GM13976 (cell line): ENCODE data around the gene KCNAB1.

Experiments used
- DNase-seq: peaks from one replicate; pipeline ENCODE4 v3.0.0; 2012; ENCODE audit warnings: low spot score
- CTCF ChIP-seq: IDR thresholded peaks from 2 replicates; pipeline ENCODE4 v1.5.1; 2012; ENCODE audit warnings: borderline replicate concordance, mild to moderate bottlenecking; ENCODE audit not compliant: insufficient read depth; ENCODE audit errors: extremely low read depth, missing control alignments, control extremely low read depth
- in situ Hi-C: fragments of 300-500 bp; cut with MboI; formaldehyde crosslinking; loops from one replicate; pipeline ENCODE4 v1.12.0; 2022; ENCODE audit warnings: low sequenced_read_pairs, mixed read lengths, inconsistent platforms; ENCODE audit not compliant: unreplicated experiment

Gene KCNAB1

GRCh38 chr3:156478891-156479290 is 358.5 kb downstream of the KCNAB1 start:
- no peak for TF ChIP-seq CTCF
- no peak for DNase-seq
- in situ Hi-C loops = no loop called here

- TF ChIP-seq CTCF = no peak
- in situ Hi-C loops = no loop called here
- no peak for DNase-seq
These were observed 359.2 kb downstream of the KCNAB1 start for GRCh38 chr3:156479604-156480003.

GRCh38 chr3:156480949-156481348 is 360.6 kb downstream of the KCNAB1 start:
- in situ Hi-C loops = no loop called here
- no peak for TF ChIP-seq CTCF

GRCh38 chr3:156483002-156483401 is 362.6 kb downstream of the KCNAB1 start:
- TF ChIP-seq CTCF = no peak
- DNase-seq = no peak
- in situ Hi-C loops = no loop called here

More at GRCh38 chr3:156480949-156481348, 360.6 kb downstream of the KCNAB1 start:
- DNase-seq = no peak

GRCh38 chr3:156483426-156483825 is 363.0 kb downstream of the KCNAB1 start:
- DNase-seq = peak; percentile 20
- in situ Hi-C loops = no loop called here
- TF ChIP-seq CTCF = no peak

GRCh38 chr3:156483961-156484787 is 363.8 kb downstream of the KCNAB1 start:
- peak; percentile 9 for DNase-seq
- in situ Hi-C loops = no loop called here
- TF ChIP-seq CTCF = no peak
